Adrenal gland (tissue), 12 donors: ENCODE data around the gene IRAK3. TPM values are rescaled to one million over a fixed set of nuclear protein-coding genes. Genes with fewer than 3 reads are reported as not detected.
"Not testable (repeated sequence)": the region's sequence is repeated elsewhere in the genome, so short reads cannot be mapped to it uniquely, and the experiment has no call there.

Source experiments
- DNase-seq, 7 donors: peaks; one replicate each; pipeline ENCODE4 v3.0.0-alpha.2; 2019 to 2020
- H3K27ac ChIP-seq, 5 donors: fragments of 200-600 bp; sonication (generic) in 4 of 5; 1 replicate in 3 of 5; 2 replicates in 2 of 5; pipeline versions ENCODE4 v1.5.1 to v1.8.0; 2016 to 2020; ENCODE audit warnings: mild to moderate bottlenecking in 1 of 5
- H3K27me3 ChIP-seq: fragments of 200-600 bp; 2 replicates; pipeline ENCODE4 v1.8.0; 2021
- H3K36me3 ChIP-seq, 2 donors: fragments of 200-600 bp; replicated peaks in 1 of 2; 1 replicate in 1 of 2; 2 replicates in 1 of 2; pipeline versions ENCODE4 v1.5.1 to v1.8.0; 2018 to 2022
- H3K4me1 ChIP-seq, 2 donors: fragments of 200-600 bp; replicated peaks in 1 of 2; 1 replicate in 1 of 2; 2 replicates in 1 of 2; pipeline versions ENCODE4 v1.5.1 to v1.8.0; 2018 to 2021
- H3K4me3 ChIP-seq, 4 donors: fragments of 200-600 bp; sonication (generic) in 3 of 4; one replicate each; pipeline ENCODE4 v1.5.1; 2016 to 2018
- H3K9me3 ChIP-seq, 3 donors: fragments of 200-600 bp; sonication (generic) in 1 of 3; replicated peaks in 1 of 3; 1 replicate in 2 of 3; 2 replicates in 1 of 3; pipeline versions ENCODE4 v1.5.1 to v1.8.0; 2016 to 2021
- CTCF ChIP-seq, 6 experiments: fragments of 450-650 bp in 4 of 6; fragments of 200-600 bp in 2 of 6; sonication (generic) in 1 of 6; IDR thresholded peaks; 1 replicate in 5 of 6; 2 replicates in 1 of 6; pipeline versions ENCODE4 v1.5.1 to v1.8.0; 2016 to 2021; ENCODE audit warnings: antibody characterized with exemption in 6 of 6, mild to moderate bottlenecking in 2 of 6, moderate library complexity in 1 of 6
- POLR2A ChIP-seq, 2 donors: fragments of 450-650 bp; IDR thresholded peaks; one replicate each; pipeline ENCODE4 v1.6.1; 2017; ENCODE audit warnings: antibody characterized with exemption in 2 of 2, mild to moderate bottlenecking in 2 of 2, moderate library complexity in 1 of 2
- WGBS, 4 donors: extraction: QIAGEN DNeasy Blood & Tissue Kit in 2 of 4; methylation state at CpG; one replicate each; pipeline versions ENCODE4 v1.1.5 to v1.1.7; 2013 to 2017; 5-methylcytosine and 5-hydroxymethylcytosine counted together
- intact Hi-C, 2 donors: fragments of 100-400 bp; cut with DNase I; formaldehyde crosslinking; loops; one replicate each; pipeline versions ENCODE4 v1.14.1 to v1.15.0; 2022 to 2023
- polyA plus RNA-seq, 3 donors: library from polyadenylated mRNA; stranded (reverse); fragments of 200-250 nt in 2 of 3; fragments of 350-450 nt in 1 of 3; fragmentation: Illumina TruSeq in 1 of 3; extraction: RNeasy Lipid Tissue Mini Kit (QIAGEN cat#74804) in 1 of 3; gene quantifications; one replicate each; pipeline ENCODE4 v1.2.3, GENCODE V29; 2013 to 2014
- total RNA-seq, 9 donors: library from RNA; depleted of rRNA in 4 of 9; stranded (reverse); fragments of >200 nt in 4 of 9; fragments of 120-200 nt in 1 of 9; fragmentation: NEBNext Ultra II Directional in 1 of 9; extraction: Animal tissue kit (Norgen Biotek cat#: 25700) in 1 of 9; gene quantifications; one replicate each; pipeline versions ENCODE4 v1.1.0 to v1.2.4, GENCODE V29; 2013 to 2023
- donor health status: healthy with polysubstance abuse.
- donor health status: Bipolar disorder and iron deficiency.
- donor health status: DM: yes; HTN: yes; CAD: no.
- donor health status: DM: no; HTN: no; CAD: no.
- donor health status: DM: no; HTN: no; CAD: no.
- donor health status: DM: yes; HTN: yes; CAD: no.

The IRAK3 gene
- total and polyA plus RNA-seq, 12 donors, result 3.3 to 29.0 (median 8.3) TPM

- H3K4me3 ChIP-seq, result no peak overlapping the region
- TF ChIP-seq POLR2A (IDR thresholded peaks at IDR 0.05) (no peak), CTCF (IDR thresholded peaks at IDR 0.05) (no peak)
- intact Hi-C loops, result no loop called here
- no peak for DNase-seq
- no peaks in the 10 kb centered on the region for H3K9me3 ChIP-seq
- H3K27me3 ChIP-seq, result no peaks in the 10 kb centered on the region
- H3K36me3 ChIP-seq, result no peaks in the 10 kb centered on the region
- H3K27ac ChIP-seq, result no peak overlapping the region
- WGBS, 4 donors, result 65 to 67% (median 66%) methylated on average over 4 of the region's 4 CpGs
- no peaks in the 10 kb centered on the region for H3K4me1 ChIP-seq
Measured at GRCh38 chr12:66217342-66217917, 28.4 kb downstream of the IRAK3 start.

- Histone ChIP-seq H3K4me3 (no peak overlapping the region), H3K27ac (no peak overlapping the region), H3K9me3 (no peaks in the 10 kb centered on the region), H3K4me1 (no peaks in the 10 kb centered on the region), H3K36me3 (no peaks in the 10 kb centered on the region), H3K27me3 (no peaks in the 10 kb centered on the region)
- DNase-seq, result no peak
- TF ChIP-seq POLR2A (IDR thresholded peaks at IDR 0.05), result no peak
- TF ChIP-seq CTCF (IDR thresholded peaks at IDR 0.05), result no peak
- intact Hi-C loops, result no loop called here
Measured at GRCh38 chr12:66228462-66228861, 39.4 kb downstream of the IRAK3 start.

- H3K36me3 ChIP-seq, result no peaks in the 10 kb centered on the region
- H3K27me3 ChIP-seq, result no peaks in the 10 kb centered on the region
- TF ChIP-seq POLR2A (IDR thresholded peaks at IDR 0.05) (no peak), CTCF (IDR thresholded peaks at IDR 0.05) (no peak)
- H3K9me3 ChIP-seq, result no peaks in the 10 kb centered on the region
- no peak overlapping the region for H3K27ac ChIP-seq
- H3K4me3 ChIP-seq, result no peak overlapping the region
- DNase-seq, result no peak
- intact Hi-C loops, result no loop called here
- peaks cover 0 to 10% of the 10 kb centered on the region in 2 donors for H3K4me1 ChIP-seq
- WGBS, 4 donors, result 43 to 51% (median 47%) methylated on average over 3 of the region's 3 CpGs
Measured at GRCh38 chr12:66232263-66232662, 43.2 kb downstream of the IRAK3 start.

- Histone ChIP-seq H3K27ac (peak overlapping the region in 1 of 5 donors; percentile 20), H3K4me1 (peaks cover 0 to 10% of the 10 kb centered on the region in 2 donors)
- H3K9me3 ChIP-seq, H3K4me3 ChIP-seq, H3K27me3 ChIP-seq, intact Hi-C loops, H3K36me3 ChIP-seq: not testable (repeated sequence)
- WGBS, 4 donors, result 50 to 60% (median 54%) methylated on average over 13 of the region's 13 CpGs
- DNase-seq, result peak; percentile 20 to 70 (median 38)
Measured at GRCh38 chr12:66234037-66234693, 45.2 kb downstream of the IRAK3 start.
